MCF 10A (cell line): Measurements from ENCODE around the gene RASA1. TPM values are rescaled to one million over a fixed set of nuclear protein-coding genes. Genes with fewer than 3 reads are reported as not detected.

Experiments
- BruUV-seq: library from RNA; stranded (reverse); fragments of 400-500 nt; replicated peaks from 2 replicates; lab custom pipeline; 2021; lab: Mats Ljungman, UMichigan
- CTCF ChIA-PET: fragments of 300-600 bp; sonication (Branson Sonifier 250); formaldehyde crosslinking; extraction: SDS; loops from one replicate; lab custom pipeline; 2021; ENCODE audit warnings: antibody characterized with exemption, inconsistent platforms; lab: Yijun Ruan, JAX
- POLR2A ChIA-PET: fragments of 300-600, 350-650 bp; sonication (Branson Sonifier 250); formaldehyde crosslinking; extraction: SDS; loops from one replicate; lab custom pipeline; 2020; ENCODE audit warnings: antibody characterized with exemption, inconsistent platforms; lab: Yijun Ruan, JAX
- DNase-seq: peaks from one replicate; pipeline ENCODE4 v3.0.0-alpha.2; 2018; ENCODE audit not compliant: unreplicated experiment
- H3K27ac Mint-ChIP-seq: one replicate; pipeline ENCODE4 v1.8.0; 2022; ENCODE audit warnings: mild to moderate bottlenecking, low read depth, mixed read lengths; ENCODE audit not compliant: unreplicated experiment
- H3K27me3 Mint-ChIP-seq: one replicate; pipeline ENCODE4 v1.8.0; 2022; ENCODE audit warnings: mixed read lengths; ENCODE audit not compliant: insufficient read depth, unreplicated experiment
- H3K36me3 Mint-ChIP-seq: one replicate; pipeline ENCODE4 v1.8.0; 2022; ENCODE audit warnings: mild to moderate bottlenecking, moderate library complexity, mixed read lengths; ENCODE audit not compliant: insufficient read depth, unreplicated experiment
- H3K4me1 Mint-ChIP-seq: one replicate; pipeline ENCODE4 v1.8.0; 2022; ENCODE audit warnings: mixed read lengths; ENCODE audit not compliant: insufficient read depth, unreplicated experiment
- H3K4me3 Mint-ChIP-seq: one replicate; pipeline ENCODE4 v1.8.0; 2022; ENCODE audit warnings: mild to moderate bottlenecking, moderate library complexity, mixed read lengths; ENCODE audit not compliant: unreplicated experiment
- H3K9me3 Mint-ChIP-seq: one replicate; pipeline ENCODE4 v1.8.0; 2022; ENCODE audit warnings: mixed read lengths; ENCODE audit not compliant: unreplicated experiment
- CTCF ChIP-seq: fragments of 200-600 bp; IDR thresholded peaks from one replicate; pipeline ENCODE4 v1.8.0; 2022; ENCODE audit warnings: antibody characterized with exemption, mild to moderate bottlenecking; ENCODE audit not compliant: unreplicated experiment
- intact Hi-C: fragments of 100-400 bp; cut with micrococcal nuclease; formaldehyde crosslinking; loops from 2 replicates; pipeline ENCODE4 v1.14.1; 2022
- total RNA-seq: library from RNA; stranded (reverse); gene quantifications from 2 replicates; pipeline ENCODE4 v1.2.3, GENCODE V29; 2022

The RASA1 gene
- total RNA-seq, 1 experiment from 2014 or later, result 68.6 TPM

GRCh38 chr5:87403899-87404298, 136.2 kb downstream of the RASA1 start:
- no peak for TF ChIP-seq CTCF
- Mint-ChIP-seq H3K36me3 (peaks cover 84% of the 10 kb centered on the region), H3K9me3 (no peaks in the 10 kb centered on the region), H3K27ac (no peak overlapping the region), H3K4me1 (peaks cover 24% of the 10 kb centered on the region), H3K27me3 (no peaks in the 10 kb centered on the region), H3K4me3 (no peak overlapping the region)
- DNase-seq, result no peak
- no TSS peak for BruUV-seq
- ChIA-PET POLR2A (interaction anchor here (1.1 kb wide), 1 partner anchor 9 kb away, joined by 3 read pairs; the partner anchor contains the start of gene CCNH), CTCF (interaction anchor here (1.5 kb wide), 1 partner anchor 334 kb away, joined by 5 read pairs; no protein-coding TSS in a partner anchor)
- intact Hi-C loops, result no loop called here

GRCh38 chr5:87404359-87404758, 136.7 kb downstream of the RASA1 start:
- H3K27ac Mint-ChIP-seq, result no peak overlapping the region
- H3K9me3 Mint-ChIP-seq, result no peaks in the 10 kb centered on the region
- BruUV-seq, result no TSS peak
- no peak for TF ChIP-seq CTCF
- no peak for DNase-seq
- no peaks in the 10 kb centered on the region for H3K27me3 Mint-ChIP-seq
- intact Hi-C loops, result no loop called here
- peaks cover 85% of the 10 kb centered on the region for H3K36me3 Mint-ChIP-seq
- ChIA-PET CTCF (no interaction called here), POLR2A (interaction anchor here (1.1 kb wide), 1 partner anchor 8 kb away, joined by 3 read pairs; the partner anchor contains the start of gene CCNH)
- no peak overlapping the region for H3K4me3 Mint-ChIP-seq
- H3K4me1 Mint-ChIP-seq, result peaks cover 24% of the 10 kb centered on the region

GRCh38 chr5:87405472-87406155, 137.9 kb downstream of the RASA1 start:
- H3K4me1 Mint-ChIP-seq, result peaks cover 27% of the 10 kb centered on the region
- no peak overlapping the region for H3K4me3 Mint-ChIP-seq
- no peak for TF ChIP-seq CTCF
- no peaks in the 10 kb centered on the region for H3K27me3 Mint-ChIP-seq
- CTCF ChIA-PET, result no interaction called here
- H3K27ac Mint-ChIP-seq, result no peak overlapping the region
- no peaks in the 10 kb centered on the region for H3K9me3 Mint-ChIP-seq
- H3K36me3 Mint-ChIP-seq, result peaks cover 80% of the 10 kb centered on the region
- BruUV-seq, result no TSS peak
- no peak for DNase-seq
- POLR2A ChIA-PET, result no interaction called here
- intact Hi-C loops, result no loop called here

GRCh38 chr5:87408204-87408603, 140.5 kb downstream of the RASA1 start:
- Mint-ChIP-seq H3K4me1 (peaks cover 35% of the 10 kb centered on the region), H3K27me3 (no peaks in the 10 kb centered on the region), H3K4me3 (no peak overlapping the region), H3K36me3 (peaks cover 75% of the 10 kb centered on the region), H3K27ac (no peak overlapping the region), H3K9me3 (no peaks in the 10 kb centered on the region)
- no TSS peak for BruUV-seq
- CTCF ChIA-PET, result interaction anchor here (1.2 kb wide), 1 partner anchor 8 kb away, joined by 7 read pairs; no protein-coding TSS in a partner anchor
- DNase-seq, result no peak
- intact Hi-C loops, result no loop called here
- POLR2A ChIA-PET, result no interaction called here
- TF ChIP-seq CTCF, result no peak
